Smooth muscle cell of the brain vasculature (primary cell): ENCODE results near the gene MYCT1.
"Not testable (repeated sequence)": the region's sequence is repeated elsewhere in the genome, so short reads cannot be mapped to it uniquely, and the experiment has no call there.

ENCODE experiments used
- DNase-seq: peaks from one replicate; pipeline ENCODE4 v3.0.0-alpha.2; 2012; ENCODE audit warnings: low read depth, low spot score

Gene MYCT1

GRCh38 chr6:152697634-152698033 lies at the start of gene MYCT1:
MYCT1 (plus strand) TSS chr6:152697897; CDS start chr6:152697903, 6 bp downstream.
- DNase-seq, result no peak

- no peak for DNase-seq
Observed at GRCh38 chr6:152648105-152648504, 49.6 kb upstream of the MYCT1 start.

- no peak for DNase-seq
Observed at GRCh38 chr6:152651986-152652385, 45.7 kb upstream of the MYCT1 start.

- no peak for DNase-seq
Observed at GRCh38 chr6:152661776-152662175, 35.9 kb upstream of the MYCT1 start.

- no peak for DNase-seq
Observed at GRCh38 chr6:152669895-152670294, 27.8 kb upstream of the MYCT1 start.

GRCh38 chr6:152671171-152671570 lies 26.5 kb upstream of the MYCT1 start:
- no peak for DNase-seq

- DNase-seq, result no peak
Observed at GRCh38 chr6:152673236-152673635, 24.5 kb upstream of the MYCT1 start.

- DNase-seq, result no peak
Observed at GRCh38 chr6:152680151-152680550, 17.5 kb upstream of the MYCT1 start.

GRCh38 chr6:152680879-152681517 lies 16.7 kb upstream of the MYCT1 start:
- no peak for DNase-seq

- DNase-seq, result no peak
Observed at GRCh38 chr6:152682141-152682540, 15.6 kb upstream of the MYCT1 start.

- DNase-seq, result not testable (repeated sequence)
Observed at GRCh38 chr6:152682935-152683334, 14.8 kb upstream of the MYCT1 start.

- DNase-seq, result no peak
Observed at GRCh38 chr6:152685819-152686218, 11.9 kb upstream of the MYCT1 start.

GRCh38 chr6:152695372-152696045 lies 2.2 kb upstream of the MYCT1 start:
- DNase-seq, result no peak

GRCh38 chr6:152696522-152696921 lies 1.2 kb upstream of the MYCT1 start:
- no peak for DNase-seq

- no peak for DNase-seq
Observed at GRCh38 chr6:152698692-152699091, 995 bp downstream of the MYCT1 start.

GRCh38 chr6:152700427-152700826 lies 2.7 kb downstream of the MYCT1 start:
- no peak for DNase-seq

- no peak for DNase-seq
Observed at GRCh38 chr6:152701081-152701862, 3.6 kb downstream of the MYCT1 start.

GRCh38 chr6:152701863-152702401 lies 4.2 kb downstream of the MYCT1 start:
- no peak for DNase-seq

GRCh38 chr6:152703750-152704149 lies 6.1 kb downstream of the MYCT1 start:
- DNase-seq, result not testable (repeated sequence)

GRCh38 chr6:152705327-152705726 lies 7.6 kb downstream of the MYCT1 start:
- DNase-seq, result no peak

GRCh38 chr6:152716322-152716721 lies 18.6 kb downstream of the MYCT1 start:
- no peak for DNase-seq

GRCh38 chr6:152720974-152721373 lies 23.3 kb downstream of the MYCT1 start:
- DNase-seq, result no peak
